ENCODE measurements around the gene CYBRD1. TPM values are rescaled to one million over a fixed set of nuclear protein-coding genes. Genes with fewer than 3 reads are reported as not detected.

Gene CYBRD1
- total RNA-seq, 2 donors from 2014 or later = 67.9 to 130 TPM

DNA sequence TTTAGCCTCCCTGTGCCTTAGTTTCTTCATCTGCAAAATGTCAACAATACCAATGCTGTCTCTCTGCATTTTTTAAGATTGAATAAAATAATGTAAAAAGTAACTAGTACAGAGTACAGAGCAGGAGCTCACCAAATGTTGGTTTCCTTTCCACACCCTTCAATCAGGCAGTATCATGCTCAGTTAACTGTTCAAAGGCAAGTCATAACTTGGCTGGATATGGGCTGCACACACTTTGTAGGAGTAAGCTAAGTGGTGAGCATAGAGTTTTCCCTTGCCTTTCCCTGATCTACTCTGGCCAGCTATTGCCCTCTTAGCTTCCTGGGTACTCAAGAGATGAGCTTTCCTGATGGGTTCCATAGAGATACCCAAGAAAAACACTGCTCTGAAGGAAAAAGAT lies 77.9 kb downstream of the CYBRD1 start:
- TF ChIP-seq, protein P1, sequence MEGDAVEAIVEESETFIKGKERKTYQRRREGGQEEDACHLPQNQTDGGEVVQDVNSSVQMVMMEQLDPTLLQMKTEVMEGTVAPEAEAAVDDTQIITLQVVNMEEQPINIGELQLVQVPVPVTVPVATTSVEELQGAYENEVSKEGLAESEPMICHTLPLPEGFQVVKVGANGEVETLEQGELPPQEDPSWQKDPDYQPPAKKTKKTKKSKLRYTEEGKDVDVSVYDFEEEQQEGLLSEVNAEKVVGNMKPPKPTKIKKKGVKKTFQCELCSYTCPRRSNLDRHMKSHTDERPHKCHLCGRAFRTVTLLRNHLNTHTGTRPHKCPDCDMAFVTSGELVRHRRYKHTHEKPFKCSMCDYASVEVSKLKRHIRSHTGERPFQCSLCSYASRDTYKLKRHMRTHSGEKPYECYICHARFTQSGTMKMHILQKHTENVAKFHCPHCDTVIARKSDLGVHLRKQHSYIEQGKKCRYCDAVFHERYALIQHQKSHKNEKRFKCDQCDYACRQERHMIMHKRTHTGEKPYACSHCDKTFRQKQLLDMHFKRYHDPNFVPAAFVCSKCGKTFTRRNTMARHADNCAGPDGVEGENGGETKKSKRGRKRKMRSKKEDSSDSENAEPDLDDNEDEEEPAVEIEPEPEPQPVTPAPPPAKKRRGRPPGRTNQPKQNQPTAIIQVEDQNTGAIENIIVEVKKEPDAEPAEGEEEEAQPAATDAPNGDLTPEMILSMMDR (IDR thresholded peaks at IDR 0.05) = no peak
- TF ChIP-seq POLR2A (IDR thresholded peaks at IDR 0.05) (no peak), POLR2AphosphoS5 (IDR thresholded peaks at IDR 0.05) (no peak)
- no peaks in the 10 kb centered on the region for H3K9me3 ChIP-seq

DNA sequence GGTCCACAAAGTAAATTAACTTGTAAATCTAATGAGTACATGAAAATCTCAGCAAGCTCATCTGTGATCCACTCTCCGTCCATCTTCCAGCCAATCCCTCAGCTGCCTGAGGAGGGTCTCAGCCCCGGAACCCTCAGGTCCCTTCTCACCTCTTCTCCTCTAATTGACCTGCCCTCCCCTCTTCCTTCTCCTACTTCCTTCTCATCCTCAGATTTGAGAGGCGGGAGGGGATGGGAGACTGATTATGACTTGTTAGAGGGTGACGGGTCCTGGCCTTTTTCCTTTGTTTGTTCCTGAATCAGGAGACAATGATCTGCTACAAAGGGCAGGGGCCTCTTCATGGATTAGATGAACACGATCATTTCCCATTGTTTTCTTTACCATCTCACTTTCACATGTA lies 80.1 kb downstream of the CYBRD1 start:
- intact Hi-C loops (cut with DNase I) = no loop called here
- Histone ChIP-seq H3K9me3 (no peaks in the 10 kb centered on the region), H3K4me3 (no peak overlapping the region), H3K27ac (no peak overlapping the region), H3K27me3 (replicated peaks; ENCODE audit: insufficient read depth) (no peaks in the 10 kb centered on the region), H3K36me3 (no peaks in the 10 kb centered on the region), H3K4me1 (replicated peaks) (no peaks in the 10 kb centered on the region)
- no peak for TF ChIP-seq POLR2AphosphoS5 (IDR thresholded peaks at IDR 0.05)
- DNase-seq (ENCODE audit: low spot score) = no peak
- WGBS = 67% methylated on average over 5 of the region's 5 CpGs

More for the DNA sequence above, 77.9 kb downstream of the CYBRD1 start:
- H3K4me3 ChIP-seq = no peak overlapping the region
- no peaks in the 10 kb centered on the region for H3K4me1 ChIP-seq (replicated peaks)
- no peaks in the 10 kb centered on the region for H3K27me3 ChIP-seq (replicated peaks; ENCODE audit: insufficient read depth)
- no peaks in the 10 kb centered on the region for H3K36me3 ChIP-seq
- H3K27ac ChIP-seq = no peak overlapping the region
- intact Hi-C loops (cut with DNase I) = no loop called here
- DNase-seq (ENCODE audit: low spot score) = no peak

Small RNAs within 50 kb of the gene (small RNA-seq; reads per million reads assigned to genes)
- gene AC007969.2 (0 reads per million in 2 donors), gene RPL21P38 (0 reads per million in 2 donors)

Other genes starting within 250 kb of the CYBRD1 start
- 10 to 100 TPM in 1 of 2 donors, 1 to 10 TPM in 1; 8.1 to 18.0 TPM for gene METTL8, start 88.5 kb upstream of the CYBRD1 start, total RNA-seq
- gene DCAF17, start 88.2 kb upstream of the CYBRD1 start, total RNA-seq = 10 to 100 TPM; 15.5 to 19.1 TPM
- gene DYNC1I2, start 165.0 kb downstream of the CYBRD1 start, total RNA-seq = 10 to 100 TPM; 70.7 to 82.1 TPM